NCI-H2171 treated with DMSO at 0.1 percent for 48 hours (cell line): Measurements from ENCODE around the gene PCYT1A.
"Not testable (repeated sequence)": the region's sequence is repeated elsewhere in the genome, so short reads cannot be mapped to it uniquely, and the experiment has no call there.

Source experiments
- DNase-seq: peaks from one replicate; lab custom pipeline; 2025; lab: John Stamatoyannopoulos, UW

PCYT1A gene

DNA sequence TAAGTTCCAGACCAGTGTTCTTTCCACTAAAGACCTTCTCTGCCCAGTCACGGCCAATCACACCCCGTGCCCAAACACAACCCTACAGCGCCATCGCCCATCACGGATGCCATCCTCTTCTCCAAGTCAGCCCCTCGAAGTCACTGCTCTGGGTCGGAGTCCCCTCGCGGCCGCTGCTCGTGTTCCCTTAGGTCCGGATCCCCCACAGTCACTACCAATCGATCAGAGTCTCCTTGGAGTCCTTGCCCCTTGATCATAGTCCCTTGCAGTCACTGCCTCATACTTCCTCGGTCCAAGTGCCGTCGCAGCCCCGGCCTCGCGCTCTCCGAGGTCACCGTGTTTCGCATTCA lies 461 bp downstream of the PCYT1A start:
- no peak for DNase-seq

DNA sequence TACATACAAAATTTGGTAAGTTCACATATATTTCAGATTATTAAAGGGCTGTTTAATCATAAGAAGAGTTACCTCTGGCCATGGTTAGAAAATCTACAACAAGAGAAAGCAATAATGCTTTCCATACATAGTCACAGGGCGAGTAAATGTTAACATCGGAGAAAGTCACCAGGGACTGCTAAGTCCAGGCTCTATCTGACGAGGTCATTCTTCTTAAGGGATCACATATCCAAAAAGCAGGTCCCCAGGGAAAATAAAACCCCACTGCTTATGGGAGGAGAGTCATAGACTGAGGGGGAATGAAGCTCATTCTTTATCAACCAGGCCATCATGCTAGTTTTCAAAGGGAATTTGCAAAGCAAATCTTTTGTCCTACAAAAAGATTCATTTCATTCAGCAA lies 3.1 kb downstream of the PCYT1A start:
- no peak for DNase-seq

DNA sequence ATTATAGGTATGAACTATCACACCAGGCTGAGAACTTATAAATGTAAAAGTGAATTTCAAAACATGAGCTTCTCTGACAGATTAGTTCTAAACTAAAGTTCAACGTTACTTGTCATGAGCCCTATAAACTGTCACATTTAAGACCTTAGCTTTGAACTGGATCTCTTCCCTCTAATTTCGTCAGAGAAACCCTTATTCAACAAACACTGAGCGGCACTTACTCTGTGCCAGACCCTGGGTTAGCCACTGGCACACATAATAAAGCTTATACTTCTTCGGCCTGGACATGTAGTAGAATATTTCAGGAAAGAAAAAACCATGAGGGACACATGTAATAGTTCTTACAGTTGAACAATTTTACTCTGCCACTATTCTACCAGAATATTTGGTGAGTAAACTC lies 5.6 kb downstream of the PCYT1A start:
- no peak for DNase-seq

DNA sequence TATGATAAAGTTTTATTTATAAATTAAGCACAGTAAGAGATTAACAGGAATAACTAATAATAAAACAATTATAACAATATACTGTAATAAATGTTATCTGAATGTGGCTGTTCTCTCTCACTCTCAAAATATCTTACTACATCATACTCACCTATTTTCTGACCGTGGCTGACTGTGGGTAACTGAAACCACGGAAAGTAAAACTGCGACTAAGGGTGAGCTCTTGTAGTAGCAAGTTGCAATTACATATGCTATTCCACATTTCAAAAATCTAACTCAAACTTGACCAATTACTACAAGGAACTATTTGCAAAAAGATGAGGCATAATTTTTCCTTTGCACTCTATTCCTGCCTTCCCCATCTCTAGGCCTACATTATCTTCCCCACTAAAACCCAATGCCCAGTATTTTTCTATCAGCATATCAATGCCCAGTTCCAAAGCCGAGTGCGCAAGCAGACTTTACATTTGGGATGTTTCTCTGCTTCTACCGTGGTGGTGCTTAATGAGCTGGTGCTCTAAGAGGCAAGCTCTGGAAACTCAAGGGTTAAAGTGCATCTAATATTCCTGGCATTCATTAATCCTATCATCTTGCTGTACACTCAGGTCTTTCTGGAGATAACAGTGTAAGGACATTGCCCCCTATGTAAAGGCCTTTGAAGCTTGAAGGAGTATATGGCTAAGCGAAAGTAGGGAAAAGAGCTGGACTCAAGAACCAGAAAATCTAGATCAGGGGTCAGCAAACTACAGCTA lies 6.7 kb downstream of the PCYT1A start:
- no peak for DNase-seq

DNA sequence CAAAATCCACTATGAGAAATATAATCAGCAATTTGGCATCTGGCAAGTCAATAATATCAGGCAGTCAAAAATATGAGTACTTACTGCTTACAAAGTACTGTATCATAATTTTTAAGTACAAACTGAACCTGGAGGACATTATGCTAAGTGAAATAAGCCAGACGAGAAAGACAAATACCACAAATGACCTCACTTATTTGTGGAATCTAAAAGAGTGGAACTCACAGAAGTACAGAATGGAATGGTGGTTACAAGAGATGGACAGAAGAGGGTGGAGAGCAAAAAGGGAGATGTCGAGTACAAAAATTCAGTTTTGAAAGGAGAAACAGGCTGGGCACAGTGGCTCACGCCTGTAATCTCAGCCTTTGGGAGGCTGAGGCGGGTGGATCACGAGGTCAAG lies 12.4 kb downstream of the PCYT1A start:
- DNase-seq: no peak

DNA sequence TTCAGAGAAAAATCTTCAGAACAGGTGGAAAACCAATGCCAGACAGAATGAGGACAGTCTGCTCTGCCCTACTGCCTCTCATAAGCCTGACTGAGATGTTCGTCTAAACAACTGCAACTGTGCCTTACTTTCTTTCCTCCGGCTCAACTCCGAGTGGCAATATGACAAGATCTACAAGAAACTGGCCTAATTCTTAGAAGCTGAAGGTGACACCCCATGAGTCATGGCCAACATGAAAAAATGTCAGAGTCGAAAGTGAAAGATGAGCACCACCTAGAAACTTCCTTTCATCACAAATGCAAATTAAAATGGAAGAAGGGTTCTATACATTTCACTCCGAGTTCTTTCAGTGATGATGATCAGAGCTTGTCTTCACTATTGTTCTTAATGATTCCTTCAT lies 12.9 kb downstream of the PCYT1A start:
- no peak for DNase-seq

DNA sequence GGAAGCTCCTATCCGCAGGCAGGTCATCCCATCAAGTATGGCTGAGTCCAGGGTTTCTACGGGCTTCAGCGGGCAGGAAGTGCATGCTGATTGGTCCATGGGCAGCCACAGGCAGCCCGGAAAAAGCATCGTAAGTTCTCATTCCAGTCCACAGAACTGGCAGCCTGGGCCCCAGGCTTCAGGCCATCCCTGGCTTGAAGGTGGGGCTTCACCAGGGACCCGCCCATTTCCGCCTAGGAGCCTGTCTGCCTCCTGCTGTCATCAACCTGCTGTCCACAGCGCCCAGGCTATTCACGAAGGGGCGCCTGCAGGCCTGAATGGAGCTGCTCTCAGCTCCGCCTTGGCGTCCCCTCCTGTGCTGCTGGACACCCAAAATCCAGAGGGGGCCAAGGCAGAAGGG lies 13.9 kb downstream of the PCYT1A start:
- DNase-seq: no peak

DNA sequence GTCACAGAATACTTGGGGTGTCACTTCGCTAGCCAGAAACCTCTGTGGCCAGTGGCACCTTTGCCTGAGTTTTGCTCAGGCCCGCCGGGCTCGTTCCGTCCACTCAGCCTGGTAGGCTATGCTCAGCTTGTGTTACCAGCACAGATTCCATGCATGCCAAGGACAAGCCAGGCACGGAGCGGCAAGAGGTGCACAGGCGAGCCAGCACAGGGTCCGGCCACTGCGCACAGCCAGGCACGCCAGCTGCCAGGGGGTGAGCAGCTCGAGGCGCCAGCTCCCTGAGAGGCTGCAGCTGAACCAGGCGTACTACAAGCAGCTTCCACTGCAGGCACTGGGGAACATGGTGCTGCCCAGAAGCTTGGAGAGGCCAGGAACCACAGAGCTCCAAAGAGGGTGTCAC lies 14.7 kb downstream of the PCYT1A start:
- DNase-seq: no peak

DNA sequence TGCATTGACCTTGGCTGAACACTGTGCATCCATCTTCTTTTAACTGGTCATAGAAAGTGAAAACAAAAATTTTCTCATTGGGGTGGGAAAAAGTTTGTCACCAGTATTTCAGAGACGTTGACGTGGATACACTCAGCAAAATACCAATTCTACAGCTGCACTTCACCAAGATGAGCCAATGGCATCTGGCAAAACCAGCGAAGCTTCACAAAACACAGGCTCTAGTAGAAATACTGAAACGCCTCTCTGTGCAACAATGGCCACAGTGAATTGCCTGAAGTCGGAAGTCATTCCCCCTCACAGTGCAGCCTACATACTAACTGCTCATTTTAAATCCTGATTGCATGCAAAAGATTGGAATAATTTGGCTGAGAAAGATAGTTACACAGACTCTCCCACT lies 17.0 kb downstream of the PCYT1A start:
- DNase-seq: no peak

DNA sequence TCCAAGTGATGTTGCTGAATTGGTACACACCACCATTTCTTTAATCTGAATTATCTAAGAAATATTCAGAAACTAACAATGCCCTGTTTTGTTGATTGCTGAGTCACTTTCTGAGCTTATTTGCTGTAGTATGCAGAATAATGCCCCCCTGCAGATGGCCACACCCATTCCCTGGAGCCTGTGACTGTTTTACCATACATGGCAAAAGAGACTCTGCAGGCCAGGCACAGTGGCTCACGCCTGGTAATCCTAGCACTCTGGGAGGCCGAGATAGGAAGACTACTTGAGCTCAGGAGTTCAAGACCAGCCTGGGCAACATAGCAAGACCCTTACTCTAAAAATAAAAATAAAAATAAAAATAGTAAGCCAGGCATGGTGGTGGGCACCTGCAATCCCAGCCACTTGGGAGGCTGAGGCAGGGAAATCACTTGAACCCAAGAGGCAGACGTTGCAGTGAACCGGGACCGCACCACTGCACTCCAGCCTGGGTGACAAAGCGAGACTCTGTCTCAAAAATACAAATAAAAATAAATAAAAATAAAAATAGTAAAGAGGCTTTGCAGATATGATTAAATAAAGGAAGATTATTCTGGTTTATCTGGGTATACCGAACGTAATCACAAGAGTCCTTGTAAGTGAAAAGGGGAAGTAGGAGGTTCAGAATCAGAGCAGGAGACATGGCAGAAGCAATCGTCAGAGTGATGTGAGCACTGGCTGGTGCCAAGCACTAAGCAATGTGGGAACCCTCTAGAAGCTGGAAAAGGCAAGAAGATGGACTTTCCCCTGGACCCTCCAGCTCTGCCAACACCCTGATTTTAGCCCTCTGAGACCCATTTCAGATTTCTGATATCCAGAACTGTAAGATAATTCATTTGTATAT lies 19.0 kb downstream of the PCYT1A start:
- no peak for DNase-seq

DNA sequence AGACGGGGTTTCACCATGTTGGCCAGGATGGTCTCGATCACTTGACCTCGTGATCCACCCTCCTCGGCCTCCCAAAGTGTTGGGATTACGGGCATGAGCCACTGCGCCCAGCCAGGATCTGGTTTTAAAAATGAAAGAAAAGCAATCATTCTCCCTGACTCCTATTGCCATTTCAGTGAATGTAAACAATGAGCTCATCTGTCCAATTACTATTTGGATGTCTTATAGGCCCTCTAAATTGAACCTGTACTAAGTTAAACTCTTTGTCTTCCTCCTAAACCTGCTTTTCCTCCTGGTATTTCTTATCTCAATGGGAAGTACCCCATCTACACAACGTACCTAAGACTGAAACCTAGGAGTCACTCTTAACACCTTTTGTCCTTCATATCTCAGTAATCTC lies 23.7 kb downstream of the PCYT1A start:
- no peak for DNase-seq

DNA sequence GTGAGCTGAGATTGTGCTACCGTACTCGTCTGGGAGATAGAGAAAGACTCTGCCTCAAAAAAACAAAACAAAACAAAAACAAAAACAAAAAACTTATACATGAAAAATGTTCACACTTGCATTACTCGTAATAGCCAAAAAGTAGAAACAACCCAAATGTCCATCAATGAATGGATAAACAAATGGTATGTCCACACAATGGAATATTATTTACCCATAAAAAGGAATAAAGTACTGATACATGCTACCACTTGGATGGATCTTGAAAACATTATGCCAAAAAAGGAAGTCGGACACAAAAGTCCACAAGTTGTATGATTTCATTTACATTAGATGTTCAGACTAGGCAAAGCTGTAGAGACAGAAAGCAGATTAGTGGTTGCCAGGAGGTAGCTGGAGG lies 26.7 kb downstream of the PCYT1A start:
- DNase-seq: no peak

DNA sequence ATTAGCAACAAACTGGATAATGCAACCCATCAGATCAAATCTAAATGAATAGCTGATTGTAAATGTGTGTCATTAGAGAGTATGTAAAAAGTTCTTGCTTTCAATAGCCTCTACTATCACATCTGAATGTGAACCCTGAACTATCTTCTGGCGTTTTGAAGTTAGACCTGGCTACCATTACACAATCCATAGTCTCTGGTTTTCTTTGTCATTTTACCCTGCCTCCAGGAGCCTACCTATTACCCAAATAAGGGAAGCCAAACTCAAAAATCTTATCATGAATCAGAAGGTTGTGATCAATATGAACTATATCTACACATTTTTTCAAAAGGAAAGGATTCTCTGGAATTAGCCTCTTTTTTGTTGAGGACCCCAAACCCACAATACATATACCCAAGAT lies 31.8 kb downstream of the PCYT1A start:
- DNase-seq: no peak

DNA sequence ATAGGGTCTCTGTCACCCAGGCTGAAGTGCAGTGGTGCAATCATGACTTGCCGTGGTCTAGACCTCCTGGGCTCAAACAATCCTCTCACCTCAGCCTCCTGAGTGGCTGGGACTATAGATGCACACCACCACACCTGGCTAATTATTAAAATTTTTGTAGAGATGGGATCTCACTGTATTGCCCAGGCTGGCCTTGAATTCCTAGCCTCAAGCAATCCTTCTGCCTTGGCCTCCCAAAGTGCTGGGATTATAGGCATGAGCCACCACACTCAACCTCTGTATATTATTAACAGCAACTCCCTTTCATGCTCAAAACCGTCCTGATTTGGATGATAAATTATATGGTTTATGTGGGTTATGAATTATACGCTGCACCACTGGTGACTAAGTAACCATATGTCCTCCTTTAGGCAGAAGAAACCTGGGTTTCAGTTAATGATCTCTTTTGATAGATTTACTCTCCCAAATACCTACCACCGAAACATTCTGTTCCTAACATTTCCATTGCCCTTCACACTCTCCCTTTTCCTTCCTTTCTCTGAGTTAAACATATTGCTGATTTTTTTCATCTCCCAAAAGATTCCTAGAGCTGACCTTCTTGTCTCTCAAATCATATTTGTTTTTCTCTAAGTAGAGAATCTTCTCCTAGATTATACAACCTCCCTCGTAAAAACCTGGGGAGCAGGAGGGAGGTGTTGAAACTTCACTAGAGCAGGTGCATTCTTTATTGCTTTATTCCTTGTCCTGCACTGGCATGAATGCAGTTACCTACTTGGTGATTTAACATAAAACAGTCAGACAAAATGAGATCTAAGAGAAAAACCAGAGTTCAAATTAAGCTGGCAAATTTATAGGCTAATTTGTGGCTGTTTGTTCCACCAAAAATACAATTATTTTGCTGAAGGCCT lies 32.9 kb downstream of the PCYT1A start:
- DNase-seq: no peak

DNA sequence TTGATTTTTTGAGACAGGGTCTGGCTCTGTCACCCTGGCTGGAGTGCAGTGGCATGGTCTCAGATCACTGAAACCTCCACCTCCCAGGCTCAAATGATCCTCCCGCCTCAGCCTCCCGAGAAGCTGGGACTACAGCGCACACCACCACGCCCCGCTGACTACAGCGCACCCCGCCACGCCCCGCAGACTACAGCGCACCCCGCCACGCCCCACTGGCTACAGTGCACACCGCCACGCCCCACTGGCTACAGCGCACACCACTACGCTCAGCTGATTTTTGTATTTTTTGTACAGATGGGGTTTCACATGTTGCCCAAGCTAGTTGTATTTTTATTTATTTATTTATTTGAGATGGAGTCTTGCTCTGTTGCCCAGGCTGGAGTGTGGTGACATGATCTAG lies 35.6 kb downstream of the PCYT1A start:
- DNase-seq: no peak

DNA sequence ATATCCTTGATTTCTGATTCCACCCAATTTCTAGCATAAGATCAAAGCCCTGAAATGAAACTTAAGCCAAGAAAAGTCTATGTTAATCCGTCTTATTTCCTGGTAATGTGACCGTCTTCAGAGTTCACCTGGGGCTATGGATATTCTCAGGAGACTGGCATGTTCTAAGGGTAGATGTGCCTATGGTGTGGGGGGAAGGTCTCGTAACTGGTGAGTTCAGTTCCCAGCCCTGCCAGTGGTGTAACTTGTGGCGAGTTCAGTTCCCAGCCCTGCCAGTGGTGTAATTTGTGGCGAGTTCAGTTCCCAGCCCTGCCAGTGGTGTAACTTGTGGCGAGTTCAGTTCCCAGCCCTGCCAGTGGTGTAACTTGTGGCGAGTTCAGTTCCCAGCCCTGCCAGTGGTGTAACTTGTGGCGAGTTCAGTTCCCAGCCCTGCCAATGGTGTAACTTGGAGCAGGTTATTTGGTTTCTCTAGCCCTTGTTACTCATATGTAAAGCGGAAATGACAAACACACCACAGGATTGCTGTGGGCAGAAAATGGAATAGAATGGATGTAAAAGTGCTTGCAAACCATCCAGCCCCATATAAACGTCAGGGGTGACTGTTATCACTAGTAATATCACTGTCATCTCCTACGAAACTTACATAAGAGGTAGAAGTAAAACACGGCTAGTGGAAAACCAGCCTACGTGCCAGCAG lies 40.8 kb downstream of the PCYT1A start:
- no peak for DNase-seq

DNA sequence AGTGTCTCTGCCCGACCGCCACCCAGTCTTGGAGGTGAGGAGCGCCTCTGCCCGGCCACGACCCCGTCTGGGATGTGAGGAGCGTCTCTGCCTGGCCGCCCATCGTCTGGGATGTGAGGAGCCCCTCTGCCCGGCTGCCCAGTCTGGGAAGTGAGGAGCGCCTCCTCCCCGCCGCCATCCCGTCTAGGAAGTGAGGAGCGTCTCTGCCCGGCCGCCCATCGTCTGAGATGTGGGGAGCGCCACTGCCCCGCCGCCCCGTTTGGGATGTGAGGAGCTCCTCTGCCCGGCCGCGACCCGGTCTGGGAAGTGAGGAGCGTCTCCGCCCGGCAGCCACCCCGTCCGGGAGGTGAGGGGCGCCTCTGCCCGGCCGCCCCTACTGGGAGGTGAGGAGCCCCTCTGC lies 43.4 kb downstream of the PCYT1A start:
- DNase-seq: not testable (repeated sequence)

DNA sequence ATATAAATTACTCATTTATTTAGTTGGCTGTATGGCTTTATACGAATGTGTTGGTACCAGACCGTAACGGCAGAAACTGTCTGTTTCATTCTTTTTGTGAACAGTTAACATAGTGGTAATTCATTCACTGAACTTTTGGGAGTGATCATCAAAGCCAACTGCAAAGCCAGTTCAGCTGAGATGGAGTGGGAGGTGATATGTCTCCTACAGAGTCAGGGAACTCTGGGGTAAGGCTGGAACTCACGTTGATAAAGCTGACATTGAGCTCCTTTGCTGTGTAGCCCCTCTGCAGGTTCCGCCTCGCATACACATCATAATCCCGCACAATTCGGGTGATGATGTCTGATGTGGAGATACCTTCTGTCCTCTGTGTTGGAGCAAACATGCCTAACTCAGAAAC lies 45.8 kb downstream of the PCYT1A start:
- DNase-seq: no peak

DNA sequence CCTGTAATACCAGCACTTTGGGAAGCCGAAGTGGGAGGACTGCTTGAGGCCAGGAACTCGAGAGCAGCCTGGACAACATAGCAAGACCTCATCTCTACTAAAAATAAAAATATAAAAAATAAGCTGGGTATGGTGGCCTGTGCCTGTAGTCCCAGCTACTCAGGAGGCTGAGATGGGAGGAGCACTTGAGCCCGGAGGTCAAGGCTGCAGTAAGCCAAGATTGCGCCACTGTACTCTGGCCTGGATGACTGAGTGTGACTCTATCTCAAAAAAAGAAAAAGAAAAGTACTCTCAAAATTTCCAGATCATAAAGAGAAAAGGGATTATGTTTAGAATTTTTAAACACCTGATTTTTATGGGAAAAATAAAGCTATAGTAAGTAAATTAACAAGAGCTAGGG lies 47.1 kb downstream of the PCYT1A start:
- DNase-seq: no peak

DNA sequence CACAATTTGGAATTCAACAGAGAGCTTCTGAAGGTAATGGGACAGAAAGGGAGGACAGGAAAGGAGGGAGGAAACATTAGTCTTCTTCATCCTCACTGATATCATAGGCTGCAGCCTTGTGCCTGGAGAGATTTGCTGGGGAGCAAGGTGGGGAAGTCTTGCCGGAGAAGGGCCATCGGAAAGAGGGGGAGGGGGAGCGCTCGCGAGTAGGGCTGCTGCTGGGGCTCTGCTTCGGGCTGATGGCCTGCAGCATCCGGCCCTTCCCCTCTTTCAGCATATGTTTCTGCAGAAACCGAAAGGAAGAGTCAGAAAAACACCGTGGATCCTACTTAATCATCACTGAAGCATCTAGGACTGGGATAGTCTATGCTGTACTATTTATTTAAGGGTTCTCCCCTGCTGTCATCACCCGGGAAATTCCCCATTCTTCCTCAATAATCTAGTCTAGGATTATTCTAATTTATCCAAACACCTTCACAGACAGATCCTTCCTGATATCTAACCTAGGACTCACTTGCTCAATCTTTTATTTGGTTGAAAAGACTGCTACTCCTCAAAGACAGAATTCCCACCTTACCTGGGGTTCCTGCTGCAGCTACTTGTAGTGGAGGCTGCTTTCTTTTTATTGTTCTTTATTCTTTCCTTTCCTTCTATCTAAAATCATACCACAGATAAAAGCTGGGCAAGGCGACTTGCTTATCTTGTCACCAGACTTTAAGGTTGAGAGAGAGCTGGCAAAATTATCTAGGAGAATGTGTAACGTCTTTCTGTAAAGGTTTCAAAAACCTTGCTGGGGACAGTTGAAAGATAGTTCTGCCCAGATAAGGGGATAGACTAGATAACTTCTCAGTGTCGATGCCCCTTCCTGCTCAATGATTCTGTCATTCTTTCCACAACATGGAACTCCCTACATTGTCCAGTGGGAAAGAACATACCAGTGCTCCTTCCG lies 48.6 kb downstream of the PCYT1A start:
- no peak for DNase-seq

DNA sequence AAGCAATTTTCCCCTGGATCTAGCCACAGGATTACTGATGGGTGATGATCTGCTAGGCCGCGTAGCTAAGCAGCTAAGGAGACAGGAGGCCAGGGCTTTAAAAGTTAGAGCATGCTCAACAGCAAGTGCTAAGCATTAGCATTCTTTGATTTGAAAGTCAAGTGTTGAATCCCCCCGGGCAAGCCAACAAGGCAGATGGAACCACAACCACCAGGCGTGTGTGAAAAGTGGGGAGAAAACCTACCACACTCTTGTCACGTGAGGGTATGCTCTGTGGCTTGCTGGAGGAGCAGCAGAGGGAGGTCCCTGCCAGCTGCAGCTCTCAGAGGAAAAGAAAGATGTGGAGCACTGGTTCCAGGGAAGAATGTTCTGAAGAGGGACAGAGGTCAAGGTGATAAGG lies 50.3 kb downstream of the PCYT1A start:
- no peak for DNase-seq
